Right lobe of liver (tissue), 6 donors: ENCODE data around the gene UROS. TPM values are rescaled to one million over a fixed set of nuclear protein-coding genes. Genes with fewer than 3 reads are reported as not detected.
A peak's percentile ranks its signal among the peaks of the same experiment; 100 is the strongest.

Source experiments
- ATAC-seq, 4 donors: fragments of 200-7000 bp; cut with Tn5 transposase; one replicate each; pipeline ENCODE4 v1.9.1; 2020; ENCODE audit warnings: mild to moderate bottlenecking in 4 of 4, moderate library complexity in 4 of 4
- DNase-seq, 3 donors: peaks; one replicate each; pipeline ENCODE4 v3.0.0-alpha.2; 2020
- H3K27ac ChIP-seq, 3 donors: fragments of 200-600 bp; one replicate each; pipeline ENCODE4 v1.8.0; 2022
- H3K27me3 ChIP-seq, 2 donors: fragments of 200-600 bp; one replicate each; pipeline ENCODE4 v1.8.0; 2022
- H3K36me3 ChIP-seq, 4 donors: fragments of 200-600 bp; sonication (generic) in 1 of 4; one replicate each; pipeline versions ENCODE4 v1.5.1 to v1.8.0; 2017 to 2022; ENCODE audit warnings: control low read depth in 1 of 4
- H3K4me1 ChIP-seq, 4 donors: fragments of 200-600 bp; sonication (generic) in 1 of 4; one replicate each; pipeline versions ENCODE4 v1.5.1 to v1.8.0; 2017 to 2022; ENCODE audit warnings: control low read depth in 1 of 4
- H3K4me3 ChIP-seq, 3 donors: fragments of 200-600 bp; one replicate each; pipeline ENCODE4 v1.8.0; 2022
- H3K9me3 ChIP-seq, 4 donors: fragments of 200-600 bp; sonication (generic) in 1 of 4; one replicate each; pipeline versions ENCODE4 v1.5.1 to v1.8.0; 2017 to 2022; ENCODE audit warnings: control low read depth in 1 of 4
- CTCF ChIP-seq, 4 donors: fragments of 200-600 bp in 3 of 4; fragments of 450-650 bp in 1 of 4; IDR thresholded peaks; one replicate each; pipeline versions ENCODE4 v1.5.1 to v1.8.0; 2016 to 2022; ENCODE audit warnings: antibody characterized with exemption in 4 of 4, mild to moderate bottlenecking in 2 of 4
- POLR2A ChIP-seq: fragments of 450-650 bp; IDR thresholded peaks from one replicate; pipeline ENCODE4 v1.6.1; 2017; ENCODE audit warnings: antibody characterized with exemption, mild to moderate bottlenecking
- WGBS: methylation state at CpG from one replicate; pipeline ENCODE4 v1.1.6; 2018; ENCODE audit warnings: low coverage, low lambda C conversion rate; ENCODE audit not compliant: insufficient coverage; ENCODE audit errors: missing lambda C conversion rate; 5-methylcytosine and 5-hydroxymethylcytosine counted together
- intact Hi-C, 2 donors: fragments of 100-400 bp; cut with DNase I; formaldehyde crosslinking; loops; one replicate each; pipeline versions ENCODE4 v1.11.2 to v1.14.1; 2022
- total RNA-seq, 6 experiments: library from RNA; depleted of rRNA in 2 of 6; stranded (reverse); fragments of >200 nt in 2 of 6; fragmentation: NEBNext Ultra II Directional in 3 of 6; extraction: Animal tissue kit (Norgen Biotek cat#: 25700) in 3 of 6; gene quantifications; one replicate each; pipeline versions ENCODE4 v1.1.0 to v1.2.4, GENCODE V29; 2016 to 2023
- donor health status: DM: no; HTN: yes; CAD: no.
- donor health status: DM: no; HTN: no; CAD: no.
- donor health status: DM: no; HTN: no; CAD: no.
- donor health status: DM: no; HTN: yes; CAD: no.
- donor health status: DM: no; HTN: yes; CAD: no.

The UROS gene
- total RNA-seq, 6 experiments from 2014 or later: 23.5 to 52.5 (median 28.3) TPM

- WGBS: 14% methylated on average over 1 of the region's 1 CpG
- H3K4me3 ChIP-seq: no peak overlapping the region
- no peak for TF ChIP-seq POLR2A
- no peak for TF ChIP-seq CTCF (IDR thresholded peaks at IDR 0.05)
- H3K27ac ChIP-seq: no peak overlapping the region
- no peak for DNase-seq
- no peaks in the 10 kb centered on the region for H3K9me3 ChIP-seq
- peaks cover 0 to 32% (median 9%) of the 10 kb centered on the region in 4 donors for H3K4me1 ChIP-seq
- H3K36me3 ChIP-seq: peaks cover 0 to 4% (median 0%) of the 10 kb centered on the region in 4 donors
- intact Hi-C loops: no loop called here
- peak in 1 of 4 donors; percentile 23 for ATAC-seq
- no peaks in the 10 kb centered on the region for H3K27me3 ChIP-seq
Measured at GRCh38 chr10:125820701-125821100, 2.4 kb downstream of the UROS start.

GRCh38 chr10:125817337-125817946 is 5.6 kb downstream of the UROS start:
- no peaks in the 10 kb centered on the region for H3K27me3 ChIP-seq
- no peak for DNase-seq
- H3K9me3 ChIP-seq: no peaks in the 10 kb centered on the region
- WGBS: 77% methylated on average over 6 of the region's 6 CpGs
- H3K4me1 ChIP-seq: peaks cover 0 to 14% (median 0%) of the 10 kb centered on the region in 4 donors
- intact Hi-C loops: no loop called here
- no peak overlapping the region for H3K4me3 ChIP-seq
- no peak for ATAC-seq
- H3K27ac ChIP-seq: no peak overlapping the region
- TF ChIP-seq POLR2A (no peak), CTCF (IDR thresholded peaks at IDR 0.05) (no peak)
- peaks cover 0 to 13% (median 0%) of the 10 kb centered on the region in 4 donors for H3K36me3 ChIP-seq

- Histone ChIP-seq H3K4me1 (peaks cover 0 to 8% (median 0%) of the 10 kb centered on the region in 4 donors), H3K9me3 (no peaks in the 10 kb centered on the region), H3K27me3 (no peaks in the 10 kb centered on the region), H3K4me3 (no peak overlapping the region), H3K27ac (no peak overlapping the region), H3K36me3 (peaks cover 0 to 16% (median 0%) of the 10 kb centered on the region in 4 donors)
- intact Hi-C loops: no loop called here
- WGBS: 88% methylated on average over 4 of the region's 4 CpGs
- TF ChIP-seq POLR2A (no peak), CTCF (IDR thresholded peaks at IDR 0.05) (no peak)
- ATAC-seq (no peak), DNase-seq (no peak)
Measured at GRCh38 chr10:125816548-125816947, 6.5 kb downstream of the UROS start.

DNA sequence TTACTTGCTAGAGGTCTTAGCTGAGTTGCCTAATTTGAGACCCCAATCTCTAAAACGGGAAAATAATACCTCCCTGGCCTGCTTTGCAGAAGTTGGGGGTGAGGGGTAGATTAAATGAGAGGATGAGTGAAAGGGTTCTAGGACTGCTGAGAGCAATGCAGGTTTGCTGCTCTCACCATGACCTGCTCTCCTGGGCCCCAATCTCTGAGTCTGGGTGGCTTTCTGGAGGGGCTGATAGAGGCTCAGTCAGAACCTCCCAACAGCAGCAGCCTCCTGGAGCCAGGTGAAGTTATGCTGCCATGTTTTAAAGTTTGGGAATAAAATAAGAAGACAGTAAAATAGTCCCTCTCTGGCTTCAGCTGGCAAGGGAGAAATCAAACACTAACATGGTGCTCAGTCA is 7.3 kb downstream of the UROS start:
- no peaks in the 10 kb centered on the region for H3K9me3 ChIP-seq
- intact Hi-C loops: no loop called here
- H3K4me3 ChIP-seq: no peak overlapping the region
- no peak for DNase-seq
- 50% methylated on average over 1 of the region's 1 CpG for WGBS
- peaks cover 0 to 4% (median 0%) of the 10 kb centered on the region in 4 donors for H3K4me1 ChIP-seq
- H3K36me3 ChIP-seq: peaks cover 0 to 23% (median 0%) of the 10 kb centered on the region in 4 donors
- TF ChIP-seq POLR2A (no peak), CTCF (IDR thresholded peaks at IDR 0.05) (no peak)
- no peak overlapping the region for H3K27ac ChIP-seq
- no peaks in the 10 kb centered on the region for H3K27me3 ChIP-seq
- no peak for ATAC-seq
